ENCODE measurements around the gene AQP3. TPM values are rescaled to one million over a fixed set of nuclear protein-coding genes. Genes with fewer than 3 reads are reported as not detected.

AQP3 gene
- total and polyA plus RNA-seq, 9 of the 15 experiments (the other 6 are each of a cell fraction or from before 2014, with no cell fraction given), result 4.2 to 31.5 (median 17.6) TPM

DNA sequence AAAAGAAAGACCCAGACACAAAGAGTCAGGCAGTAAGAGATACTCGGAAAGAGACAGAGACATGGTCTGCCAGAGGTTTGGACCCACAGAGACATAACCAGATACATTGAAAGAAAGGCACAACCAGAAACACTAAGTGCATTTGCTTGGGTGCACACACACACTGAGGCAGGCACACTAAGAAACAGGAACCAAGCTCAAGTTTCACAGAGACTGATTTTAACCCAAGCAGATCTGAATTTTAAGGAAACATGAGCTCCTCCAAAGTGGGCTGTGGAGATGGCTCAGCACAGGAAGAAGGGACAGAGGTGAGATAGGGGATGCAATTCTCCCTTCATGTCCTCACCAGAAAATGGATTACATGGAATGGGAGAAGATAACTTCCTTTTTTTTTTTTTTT lies 9.5 kb downstream of the AQP3 start:
- Histone ChIP-seq H3K4me3 (no peak overlapping the region), H3K4me1 (replicated peaks in 1 of 2; ENCODE audit: control insufficient read depth in 2 of 2, insufficient read depth in 2 of 2, low read length in 2 of 2) (peaks cover 35 to 52% of the 10 kb centered on the region in 2 experiments), H3K79me2 (ENCODE audit: control insufficient read depth, insufficient read depth, low read length) (no peaks in the 10 kb centered on the region), H3K9ac (ENCODE audit: insufficient read depth in 1 of 2, low read depth in 2 of 2, low read length in 2 of 2) (no peak overlapping the region), H3K4me2 (ENCODE audit: insufficient read depth, low read length) (no peak overlapping the region), H3K36me3 (ENCODE audit: control insufficient read depth, insufficient read depth, low read length) (peaks cover 6% of the 10 kb centered on the region; the same call in 1 of the 3 replicates), H2AFZ (ENCODE audit: low read depth, low read length) (peak overlapping the region; percentile 62), H3K9me3 (replicated peaks; ENCODE audit: control insufficient read depth, insufficient read depth, low read depth, low read length) (no peaks in the 10 kb centered on the region), H3K27me3 (ENCODE audit: control insufficient read depth in 2 of 2, insufficient read depth in 2 of 2, low read length in 2 of 2) (no peaks in the 10 kb centered on the region), H4K20me1 (replicated peaks; ENCODE audit: control insufficient read depth, insufficient read depth, low read length) (no peaks in the 10 kb centered on the region), H3K27ac (ENCODE audit: extremely low read depth, low read depth, low read length) (no peak overlapping the region; the same call in 2 of the 3 replicates), H3K9me1 (ENCODE audit: control insufficient read depth, insufficient read depth, low read length) (no peaks in the 10 kb centered on the region)
- DNase-seq (ENCODE audit: extremely low read depth in 1 of 4, low spot score in 3 of 4) (no peak), FAIRE-seq (peak; percentile 19), ATAC-seq (no peak)
- no TSS peak for BruUV-seq (replicated peaks)
- in situ Hi-C loops (cut with MboI), result no loop called here
- POLR2A ChIA-PET, result interaction anchor here (1.2 kb wide), 1 partner anchor 15 kb away, joined by 3 read pairs; no protein-coding TSS in a partner anchor
- CTCF ChIA-PET (ENCODE audit: low intra/inter-chr PET ratio), result no interaction called here
- WGBS (ENCODE audit: insufficient coverage, low coverage, missing lambda C conversion rate), result 33% methylated on average over 1 of the region's 1 CpG
- intact Hi-C loops (cut with micrococcal nuclease), result no loop called here
- TF ChIP-seq JUNB (CRISPR knock-in tag; conservative IDR thresholded peaks at IDR 0.05) (no peak), PATZ1 (CRISPR knock-in tag; IDR thresholded peaks at IDR 0.05; ENCODE audit: borderline replicate concordance) (no peak), NR3C1 (CRISPR knock-in tag; IDR thresholded peaks at IDR 0.05) (no peak), TAF1 (IDR thresholded peaks at IDR 0.05; ENCODE audit: control insufficient read depth, extremely low read depth, insufficient read depth, low read length, severe bottlenecking) (no peak), NFIX (CRISPR knock-in tag; IDR thresholded peaks at IDR 0.05; ENCODE audit: low read depth) (no peak), SETDB1 (IDR thresholded peaks at IDR 0.05; ENCODE audit: low read length) (no peak), CHD4 (IDR thresholded peaks at IDR 0.05; ENCODE audit: insufficient read depth, insufficient replicate concordance, low read depth, low read length, poor library complexity, severe bottlenecking) (no peak), GTF2B (IDR thresholded peaks at IDR 0.05; ENCODE audit: extremely low read depth, insufficient read length) (no peak), ARID1B (IDR thresholded peaks at IDR 0.05) (no peak), RBFOX2 (IDR thresholded peaks at IDR 0.05; ENCODE audit: low read depth, low read length) (no peak), ZNF274 (IDR thresholded peaks at IDR 0.05; ENCODE audit: borderline replicate concordance, low read depth, low read length) (no peak), ZNF584 (CRISPR knock-in tag; IDR thresholded peaks at IDR 0.05; ENCODE audit: low read depth) (no peak), NFRKB (IDR thresholded peaks at IDR 0.05; ENCODE audit: low read depth) (no peak), BRD4 (IDR thresholded peaks at IDR 0.05) (no peak)
- TF ChIP-seq, protein P1, sequence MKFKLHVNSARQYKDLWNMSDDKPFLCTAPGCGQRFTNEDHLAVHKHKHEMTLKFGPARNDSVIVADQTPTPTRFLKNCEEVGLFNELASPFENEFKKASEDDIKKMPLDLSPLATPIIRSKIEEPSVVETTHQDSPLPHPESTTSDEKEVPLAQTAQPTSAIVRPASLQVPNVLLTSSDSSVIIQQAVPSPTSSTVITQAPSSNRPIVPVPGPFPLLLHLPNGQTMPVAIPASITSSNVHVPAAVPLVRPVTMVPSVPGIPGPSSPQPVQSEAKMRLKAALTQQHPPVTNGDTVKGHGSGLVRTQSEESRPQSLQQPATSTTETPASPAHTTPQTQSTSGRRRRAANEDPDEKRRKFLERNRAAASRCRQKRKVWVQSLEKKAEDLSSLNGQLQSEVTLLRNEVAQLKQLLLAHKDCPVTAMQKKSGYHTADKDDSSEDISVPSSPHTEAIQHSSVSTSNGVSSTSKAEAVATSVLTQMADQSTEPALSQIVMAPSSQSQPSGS (CRISPR knock-in tag; IDR thresholded peaks at IDR 0.05), result no peak
- TF ChIP-seq, protein P2, sequence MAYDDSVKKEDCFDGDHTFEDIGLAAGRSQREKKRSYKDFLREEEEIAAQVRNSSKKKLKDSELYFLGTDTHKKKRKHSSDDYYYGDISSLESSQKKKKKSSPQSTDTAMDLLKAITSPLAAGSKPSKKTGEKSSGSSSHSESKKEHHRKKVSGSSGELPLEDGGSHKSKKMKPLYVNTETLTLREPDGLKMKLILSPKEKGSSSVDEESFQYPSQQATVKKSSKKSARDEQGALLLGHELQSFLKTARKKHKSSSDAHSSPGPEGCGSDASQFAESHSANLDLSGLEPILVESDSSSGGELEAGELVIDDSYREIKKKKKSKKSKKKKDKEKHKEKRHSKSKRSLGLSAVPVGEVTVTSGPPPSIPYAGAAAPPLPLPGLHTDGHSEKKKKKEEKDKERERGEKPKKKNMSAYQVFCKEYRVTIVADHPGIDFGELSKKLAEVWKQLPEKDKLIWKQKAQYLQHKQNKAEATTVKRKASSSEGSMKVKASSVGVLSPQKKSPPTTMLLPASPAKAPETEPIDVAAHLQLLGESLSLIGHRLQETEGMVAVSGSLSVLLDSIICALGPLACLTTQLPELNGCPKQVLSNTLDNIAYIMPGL (CRISPR knock-in tag; IDR thresholded peaks at IDR 0.05), result no peak

Measured in K562 (cell line).